Liver (tissue), 9 donors: Measurements from ENCODE around the gene GRIA1. TPM values are rescaled to one million over a fixed set of nuclear protein-coding genes. Genes with fewer than 3 reads are reported as not detected.

Source experiments
- DNase-seq: peaks from one replicate; pipeline ENCODE4 v3.0.0-alpha.2; 2017; ENCODE audit warnings: low spot score
- H3K27ac ChIP-seq, 2 donors: one replicate each; pipeline ENCODE4 v1.7.0; 2013; ENCODE audit warnings: inconsistent platforms in 2 of 2, low read length in 2 of 2, control low read depth in 1 of 2, low read depth in 1 of 2, mild to moderate bottlenecking in 1 of 2
- H3K27me3 ChIP-seq, 4 donors: one replicate each; pipeline versions ENCODE4 v1.6.1 to v1.7.0; 2013; ENCODE audit warnings: low read length in 3 of 4, inconsistent platforms in 1 of 4, mild to moderate bottlenecking in 1 of 4, moderate library complexity in 1 of 4; ENCODE audit not compliant: control insufficient read depth in 4 of 4, insufficient read depth in 4 of 4
- H3K36me3 ChIP-seq, 4 donors: one replicate each; pipeline versions ENCODE4 v1.6.1 to v1.7.0; 2013; ENCODE audit warnings: low read length in 3 of 4, mild to moderate bottlenecking in 3 of 4, low read depth in 1 of 4, moderate library complexity in 1 of 4; ENCODE audit not compliant: control insufficient read depth in 4 of 4, insufficient read depth in 3 of 4
- H3K4me1 ChIP-seq, 4 donors: one replicate each; pipeline versions ENCODE4 v1.6.1 to v1.7.0; 2013; ENCODE audit warnings: low read length in 3 of 4, mild to moderate bottlenecking in 3 of 4, moderate library complexity in 1 of 4; ENCODE audit not compliant: control insufficient read depth in 4 of 4, insufficient read depth in 4 of 4
- H3K4me3 ChIP-seq, 3 donors: one replicate each; pipeline versions ENCODE4 v1.6.1 to v1.7.0; 2013; ENCODE audit warnings: low read length in 3 of 3, control low read depth in 1 of 3, low read depth in 1 of 3, mild to moderate bottlenecking in 1 of 3
- H3K9ac ChIP-seq, 2 donors: one replicate each; pipeline ENCODE4 v1.7.0; 2013; ENCODE audit warnings: low read length in 2 of 2, mild to moderate bottlenecking in 2 of 2, moderate library complexity in 2 of 2, control low read depth in 1 of 2, low read depth in 1 of 2
- H3K9me3 ChIP-seq, 4 donors: one replicate each; pipeline versions ENCODE4 v1.6.1 to v1.7.0; 2013; ENCODE audit warnings: low read length in 3 of 4; ENCODE audit not compliant: control insufficient read depth in 4 of 4
- CTCF ChIP-seq: fragments of 150-350 bp; IDR thresholded peaks from 2 replicates; pipeline ENCODE4 v1.5.1; 2017; ENCODE audit warnings: improper control_type of control experiment, low read depth, low read length; ENCODE audit not compliant: missing input control
- EGR1 ChIP-seq, 2 donors: IDR thresholded peaks; 2 replicates each; pipeline ENCODE4 v1.6.1; 2016 to 2018; ENCODE audit warnings: antibody characterized with exemption in 2 of 2, low read depth in 2 of 2
- FOXA1 ChIP-seq: IDR thresholded peaks from 2 replicates; pipeline ENCODE4 v1.6.1; 2016; ENCODE audit warnings: antibody characterized with exemption
- GABPA ChIP-seq, 2 donors: IDR thresholded peaks in 1 of 2; conservative IDR thresholded peaks in 1 of 2; 2 replicates each; pipeline ENCODE4 v1.6.1; 2016; ENCODE audit warnings: antibody characterized with exemption in 2 of 2, mild to moderate bottlenecking in 1 of 2, moderate library complexity in 1 of 2
- HNF4A ChIP-seq, 2 donors: conservative IDR thresholded peaks; 2 replicates each; pipeline ENCODE4 v1.6.1; 2016; ENCODE audit warnings: antibody characterized with exemption in 2 of 2, mild to moderate bottlenecking in 2 of 2
- HNF4G ChIP-seq: IDR thresholded peaks from 2 replicates; pipeline ENCODE4 v1.6.1; 2016; ENCODE audit warnings: antibody characterized with exemption
- JUND ChIP-seq, 2 donors: IDR thresholded peaks; 2 replicates each; pipeline ENCODE4 v1.6.1; 2016; ENCODE audit warnings: antibody characterized with exemption in 2 of 2
- RAD21 ChIP-seq, 2 donors: IDR thresholded peaks; 2 replicates each; pipeline ENCODE4 v1.6.1; 2016; ENCODE audit warnings: antibody characterized with exemption in 2 of 2, mild to moderate bottlenecking in 2 of 2
- TAF1 ChIP-seq: conservative IDR thresholded peaks from 2 replicates; pipeline ENCODE4 v1.6.1; 2016; ENCODE audit warnings: antibody characterized with exemption, mild to moderate bottlenecking
- YY1 ChIP-seq: IDR thresholded peaks from 2 replicates; pipeline ENCODE4 v1.6.1; 2016; ENCODE audit warnings: antibody characterized with exemption, mild to moderate bottlenecking
- WGBS: extraction: QIAGEN DNeasy Blood & Tissue Kit; methylation state at CpG from one replicate; pipeline ENCODE4 v1.1.7; 2013; 5-methylcytosine and 5-hydroxymethylcytosine counted together
- polyA plus RNA-seq, 2 donors: library from polyadenylated mRNA; stranded (reverse) in 1 of 2; unstranded in 1 of 2; fragments of 200-250 nt in 1 of 2; fragments of >200 nt in 1 of 2; fragmentation: Nextera tagmentation in 1 of 2; extraction: Ambion mirVana in 1 of 2; gene quantifications; one replicate each; pipeline versions ENCODE4 v1.2.1 to v1.2.3, GENCODE V29; 2013 to 2015
- total RNA-seq, 2 donors: library from RNA; depleted of rRNA; stranded (reverse); fragments of >200 nt; gene quantifications; one replicate each; pipeline ENCODE4 v1.2.3, GENCODE V29; 2014
- TF ChIP-seq, protein P1 (sequence below): IDR thresholded peaks from 2 replicates; pipeline ENCODE4 v1.6.1; 2016; ENCODE audit warnings: antibody characterized with exemption
- TF ChIP-seq, protein P2 (sequence below): IDR thresholded peaks from 2 replicates; pipeline ENCODE4 v1.6.1; 2016; ENCODE audit warnings: antibody characterized with exemption
- TF ChIP-seq, protein P3 (sequence below): IDR thresholded peaks from 2 replicates; pipeline ENCODE4 v1.6.1; 2016; ENCODE audit warnings: antibody characterized with exemption, mild to moderate bottlenecking
- donor health status: healthy.
- donor health status: healthy.
- donor health status: healthy.
- donor health status: healthy.
- donor health status: healthy.

The GRIA1 gene
- total and polyA plus RNA-seq, 4 donors = 0.08 TPM; not detected in 3

DNA sequence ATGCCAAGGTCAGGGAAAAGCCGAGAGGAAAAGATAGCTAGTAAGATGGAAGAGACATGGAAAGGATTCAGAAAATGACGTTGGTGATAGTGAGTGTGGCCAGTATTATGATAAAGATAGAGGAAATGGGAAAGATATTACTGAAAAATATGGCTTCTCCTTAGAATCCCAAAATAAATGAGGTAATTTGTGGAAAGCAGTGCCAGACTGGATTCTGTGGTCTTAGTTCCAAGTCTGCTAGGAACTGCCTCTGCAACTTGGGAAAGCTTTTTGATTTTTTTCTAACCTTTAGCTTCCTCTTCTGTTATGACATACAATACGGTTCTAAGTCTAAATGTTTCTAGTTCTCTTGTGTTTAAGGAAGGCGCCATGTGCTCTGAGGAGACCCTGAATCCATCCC is 54.2 kb downstream of the GRIA1 start:
- H3K9me3 ChIP-seq = no peaks in the 10 kb centered on the region
- H3K27me3 ChIP-seq = no peaks in the 10 kb centered on the region
- H3K27ac ChIP-seq = no peak overlapping the region
- WGBS = 53% methylated on average over 4 of the region's 4 CpGs
- no peak overlapping the region for H3K9ac ChIP-seq
- H3K36me3 ChIP-seq = no peaks in the 10 kb centered on the region
- TF ChIP-seq YY1 (no peak), GABPA (IDR thresholded peaks at IDR 0.05 in 1 of 2, conservative IDR thresholded peaks at IDR 0.05 in 1 of 2) (no peak), FOXA1 (no peak), JUND (IDR thresholded peaks at IDR 0.05) (no peak), HNF4G (no peak), CTCF (no peak), RAD21 (IDR thresholded peaks at IDR 0.05) (no peak)
- TF ChIP-seq, protein P1, sequence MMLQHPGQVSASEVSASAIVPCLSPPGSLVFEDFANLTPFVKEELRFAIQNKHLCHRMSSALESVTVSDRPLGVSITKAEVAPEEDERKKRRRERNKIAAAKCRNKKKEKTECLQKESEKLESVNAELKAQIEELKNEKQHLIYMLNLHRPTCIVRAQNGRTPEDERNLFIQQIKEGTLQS = no peak
- TF ChIP-seq, protein P2, sequence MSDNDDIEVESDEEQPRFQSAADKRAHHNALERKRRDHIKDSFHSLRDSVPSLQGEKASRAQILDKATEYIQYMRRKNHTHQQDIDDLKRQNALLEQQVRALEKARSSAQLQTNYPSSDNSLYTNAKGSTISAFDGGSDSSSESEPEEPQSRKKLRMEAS = no peak
- H3K4me3 ChIP-seq = no peak overlapping the region
- no peaks in the 10 kb centered on the region for H3K4me1 ChIP-seq
- no peak for DNase-seq

DNA sequence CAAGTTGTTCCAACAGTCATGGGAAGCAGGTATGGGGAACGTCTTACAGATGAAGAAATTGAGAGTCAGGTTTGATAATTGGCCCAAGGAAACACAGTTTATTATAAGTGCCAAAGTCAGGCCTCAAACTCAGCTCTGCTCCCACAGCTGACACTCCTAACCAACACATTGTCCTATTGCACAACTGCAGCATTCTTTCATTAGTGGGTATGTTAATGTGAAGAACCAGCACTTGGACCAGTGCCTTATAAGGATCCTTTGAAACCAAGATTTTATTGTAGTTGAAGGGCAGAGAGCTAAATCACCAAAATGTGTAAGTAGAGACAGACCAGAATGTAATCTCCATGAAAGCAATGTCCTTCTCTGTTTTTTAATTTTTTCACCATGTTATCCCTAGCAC is 56.1 kb downstream of the GRIA1 start:
- no peak for TF ChIP-seq JUND (IDR thresholded peaks at IDR 0.05)
- TF ChIP-seq, protein P1 = no peak
- TF ChIP-seq HNF4A (conservative IDR thresholded peaks at IDR 0.05) = no peak
- no peak for TF ChIP-seq TAF1
- TF ChIP-seq, protein P2 = no peak
- TF ChIP-seq CTCF = no peak
- no peak for TF ChIP-seq EGR1 (IDR thresholded peaks at IDR 0.05; ENCODE audit: low read depth in 2 of 2)
- TF ChIP-seq, protein P3, sequence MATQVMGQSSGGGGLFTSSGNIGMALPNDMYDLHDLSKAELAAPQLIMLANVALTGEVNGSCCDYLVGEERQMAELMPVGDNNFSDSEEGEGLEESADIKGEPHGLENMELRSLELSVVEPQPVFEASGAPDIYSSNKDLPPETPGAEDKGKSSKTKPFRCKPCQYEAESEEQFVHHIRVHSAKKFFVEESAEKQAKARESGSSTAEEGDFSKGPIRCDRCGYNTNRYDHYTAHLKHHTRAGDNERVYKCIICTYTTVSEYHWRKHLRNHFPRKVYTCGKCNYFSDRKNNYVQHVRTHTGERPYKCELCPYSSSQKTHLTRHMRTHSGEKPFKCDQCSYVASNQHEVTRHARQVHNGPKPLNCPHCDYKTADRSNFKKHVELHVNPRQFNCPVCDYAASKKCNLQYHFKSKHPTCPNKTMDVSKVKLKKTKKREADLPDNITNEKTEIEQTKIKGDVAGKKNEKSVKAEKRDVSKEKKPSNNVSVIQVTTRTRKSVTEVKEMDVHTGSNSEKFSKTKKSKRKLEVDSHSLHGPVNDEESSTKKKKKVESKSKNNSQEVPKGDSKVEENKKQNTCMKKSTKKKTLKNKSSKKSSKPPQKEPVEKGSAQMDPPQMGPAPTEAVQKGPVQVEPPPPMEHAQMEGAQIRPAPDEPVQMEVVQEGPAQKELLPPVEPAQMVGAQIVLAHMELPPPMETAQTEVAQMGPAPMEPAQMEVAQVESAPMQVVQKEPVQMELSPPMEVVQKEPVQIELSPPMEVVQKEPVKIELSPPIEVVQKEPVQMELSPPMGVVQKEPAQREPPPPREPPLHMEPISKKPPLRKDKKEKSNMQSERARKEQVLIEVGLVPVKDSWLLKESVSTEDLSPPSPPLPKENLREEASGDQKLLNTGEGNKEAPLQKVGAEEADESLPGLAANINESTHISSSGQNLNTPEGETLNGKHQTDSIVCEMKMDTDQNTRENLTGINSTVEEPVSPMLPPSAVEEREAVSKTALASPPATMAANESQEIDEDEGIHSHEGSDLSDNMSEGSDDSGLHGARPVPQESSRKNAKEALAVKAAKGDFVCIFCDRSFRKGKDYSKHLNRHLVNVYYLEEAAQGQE = no peak
- no peak for TF ChIP-seq RAD21 (IDR thresholded peaks at IDR 0.05)
- no peak for TF ChIP-seq HNF4G
- Histone ChIP-seq H3K4me1 (no peaks in the 10 kb centered on the region), H3K9ac (no peak overlapping the region), H3K9me3 (no peaks in the 10 kb centered on the region), H3K4me3 (no peak overlapping the region), H3K27ac (no peak overlapping the region), H3K36me3 (no peaks in the 10 kb centered on the region), H3K27me3 (no peaks in the 10 kb centered on the region)
- no peak for DNase-seq
- WGBS = 56% methylated on average over 1 of the region's 1 CpG
